GM13977 (cell line): ENCODE results near the gene PDE4B.
"Not testable (repeated sequence)": the region's sequence is repeated elsewhere in the genome, so short reads cannot be mapped to it uniquely, and the experiment has no call there.

Source experiments
- DNase-seq: peaks from one replicate; pipeline ENCODE4 v3.0.0; 2012; ENCODE audit warnings: low spot score
- in situ Hi-C: fragments of 300-500 bp; cut with MboI; formaldehyde crosslinking; loops from one replicate; pipeline ENCODE4 v1.12.0; 2022; ENCODE audit warnings: low sequenced_read_pairs, low pct_unique_long_range_greater_than_20kb, mixed read lengths, inconsistent platforms; ENCODE audit not compliant: unreplicated experiment
- TF ChIP-seq, protein P1 (sequence below): IDR thresholded peaks from 2 replicates; pipeline ENCODE4 v1.5.1; 2012; ENCODE audit warnings: mild to moderate bottlenecking, control low read depth; ENCODE audit not compliant: insufficient read depth; ENCODE audit errors: extremely low read depth, missing control alignments

PDE4B gene

GRCh38 chr1:65845535-65846060 is 52.9 kb downstream of the PDE4B start:
- TF ChIP-seq, protein P1, sequence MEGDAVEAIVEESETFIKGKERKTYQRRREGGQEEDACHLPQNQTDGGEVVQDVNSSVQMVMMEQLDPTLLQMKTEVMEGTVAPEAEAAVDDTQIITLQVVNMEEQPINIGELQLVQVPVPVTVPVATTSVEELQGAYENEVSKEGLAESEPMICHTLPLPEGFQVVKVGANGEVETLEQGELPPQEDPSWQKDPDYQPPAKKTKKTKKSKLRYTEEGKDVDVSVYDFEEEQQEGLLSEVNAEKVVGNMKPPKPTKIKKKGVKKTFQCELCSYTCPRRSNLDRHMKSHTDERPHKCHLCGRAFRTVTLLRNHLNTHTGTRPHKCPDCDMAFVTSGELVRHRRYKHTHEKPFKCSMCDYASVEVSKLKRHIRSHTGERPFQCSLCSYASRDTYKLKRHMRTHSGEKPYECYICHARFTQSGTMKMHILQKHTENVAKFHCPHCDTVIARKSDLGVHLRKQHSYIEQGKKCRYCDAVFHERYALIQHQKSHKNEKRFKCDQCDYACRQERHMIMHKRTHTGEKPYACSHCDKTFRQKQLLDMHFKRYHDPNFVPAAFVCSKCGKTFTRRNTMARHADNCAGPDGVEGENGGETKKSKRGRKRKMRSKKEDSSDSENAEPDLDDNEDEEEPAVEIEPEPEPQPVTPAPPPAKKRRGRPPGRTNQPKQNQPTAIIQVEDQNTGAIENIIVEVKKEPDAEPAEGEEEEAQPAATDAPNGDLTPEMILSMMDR, result no peak
- in situ Hi-C loops, result no loop called here
- DNase-seq, result no peak

- DNase-seq, result no peak
- TF ChIP-seq, protein P1, result no peak
- in situ Hi-C loops, result no loop called here
Observed at GRCh38 chr1:65846866-65847265, 54.2 kb downstream of the PDE4B start.

DNA sequence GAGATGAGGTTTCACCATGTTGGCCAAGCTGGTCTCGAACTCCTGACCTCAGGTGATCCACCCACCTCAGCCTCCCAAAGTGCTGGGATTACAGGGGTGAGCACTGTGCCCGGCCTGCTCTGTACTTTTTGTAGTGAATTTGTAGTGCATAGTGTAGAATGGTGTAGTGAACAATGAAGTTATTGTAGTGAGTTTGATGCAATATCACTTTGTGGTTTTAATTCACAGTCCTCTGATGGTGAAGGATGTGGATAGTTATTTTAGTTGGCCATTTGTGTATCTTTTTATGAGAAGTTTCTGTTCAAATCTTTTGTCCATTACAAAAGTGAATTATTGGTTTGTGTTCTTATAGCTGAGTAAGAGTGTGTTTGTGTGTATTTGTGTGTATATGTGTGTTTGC is 57.6 kb downstream of the PDE4B start:
- in situ Hi-C loops, result no loop called here
- DNase-seq, result no peak

GRCh38 chr1:65856591-65856990 is 63.9 kb downstream of the PDE4B start:
- DNase-seq, in situ Hi-C loops: not testable (repeated sequence)

More for the DNA sequence above, 57.6 kb downstream of the PDE4B start:
- TF ChIP-seq, protein P1, result no peak

DNA sequence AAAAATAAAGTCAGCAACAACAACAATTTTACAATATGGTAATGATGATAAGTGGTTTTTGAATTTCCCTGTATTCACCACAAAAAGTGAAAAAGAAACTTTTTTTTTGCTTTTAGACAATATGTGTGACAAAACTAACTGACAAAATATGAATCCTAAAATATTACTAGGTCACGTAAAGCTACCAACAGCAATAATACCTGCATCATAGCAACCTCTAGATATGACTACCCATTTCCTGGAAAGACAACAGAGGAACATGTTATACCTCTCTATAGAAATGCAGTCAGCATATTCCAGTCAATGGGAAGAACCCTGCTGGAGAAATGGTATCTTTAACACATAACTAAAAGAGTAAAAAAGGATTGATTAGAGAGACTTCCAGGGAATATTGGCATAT is 73.7 kb downstream of the PDE4B start:
- TF ChIP-seq, protein P1, result no peak
- in situ Hi-C loops, result no loop called here
- no peak for DNase-seq

- in situ Hi-C loops, result no loop called here
- DNase-seq, result no peak
- TF ChIP-seq, protein P1, result no peak
Observed at GRCh38 chr1:65872301-65872700, 79.6 kb downstream of the PDE4B start.

GRCh38 chr1:65878342-65878741 is 85.6 kb downstream of the PDE4B start:
- DNase-seq, in situ Hi-C loops: not testable (repeated sequence)

DNA sequence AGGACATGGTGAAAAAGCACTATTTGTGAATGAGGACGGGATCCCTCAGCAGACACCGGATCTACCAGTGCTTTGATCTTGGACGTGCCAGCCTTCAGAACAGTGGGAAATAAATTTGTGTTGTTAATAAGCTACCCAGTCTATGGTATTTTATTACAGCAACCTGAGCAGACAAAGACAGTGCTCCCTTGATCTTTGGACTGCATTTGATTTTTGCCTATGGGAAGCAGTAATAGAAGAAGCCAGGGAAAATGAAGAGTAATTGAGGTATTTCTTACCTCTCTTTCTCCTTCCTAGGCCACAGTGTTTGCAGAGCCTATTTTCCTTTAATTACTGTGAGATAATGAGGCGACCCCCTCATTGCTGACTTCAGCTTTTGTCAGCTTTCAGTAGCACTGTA is 87.9 kb downstream of the PDE4B start:
- in situ Hi-C loops, result no loop called here
- DNase-seq, result no peak
- TF ChIP-seq, protein P1, result no peak
